ENCODE measurements around the gene UBXN4. TPM values are rescaled to one million over a fixed set of nuclear protein-coding genes. Genes with fewer than 3 reads are reported as not detected.
A peak's percentile ranks its signal among the peaks of the same experiment; 100 is the strongest.

The UBXN4 gene
- total RNA-seq, 1 donor from 2014 or later: 107 TPM

DNA sequence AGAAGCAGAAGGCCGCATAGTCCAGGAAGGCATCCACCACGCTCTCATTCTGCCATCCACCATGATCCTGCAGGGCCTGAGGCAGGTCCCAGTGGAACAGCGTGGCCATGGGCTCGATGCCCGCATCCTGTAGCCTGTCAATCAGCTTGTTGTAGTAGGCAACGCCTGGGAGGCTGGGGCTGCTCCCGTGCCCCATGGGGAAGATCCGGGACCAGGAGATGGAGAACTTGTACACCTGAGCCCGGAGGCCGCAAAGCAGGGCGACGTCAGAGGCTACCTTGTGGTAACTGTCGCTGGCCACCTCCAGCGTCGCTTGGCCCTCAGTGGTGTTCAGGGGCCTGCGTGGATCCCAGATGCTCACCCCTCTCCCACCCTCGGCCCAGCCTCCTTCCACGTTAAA lies 75.8 kb downstream of the UBXN4 start:
- H3K27ac Mint-ChIP-seq: no peak overlapping the region
- no peak for TF ChIP-seq CTCF (conservative IDR thresholded peaks at IDR 0.05)
- H3K9me3 Mint-ChIP-seq: no peaks in the 10 kb centered on the region
- no peak overlapping the region for H3K4me3 Mint-ChIP-seq
- no peak for DNase-seq (ENCODE audit: extremely low spot score, unreplicated experiment)
- no peaks in the 10 kb centered on the region for H3K4me1 Mint-ChIP-seq (ENCODE audit: unreplicated experiment)
- H3K27me3 Mint-ChIP-seq: no peaks in the 10 kb centered on the region
- no peaks in the 10 kb centered on the region for H3K36me3 Mint-ChIP-seq

DNA sequence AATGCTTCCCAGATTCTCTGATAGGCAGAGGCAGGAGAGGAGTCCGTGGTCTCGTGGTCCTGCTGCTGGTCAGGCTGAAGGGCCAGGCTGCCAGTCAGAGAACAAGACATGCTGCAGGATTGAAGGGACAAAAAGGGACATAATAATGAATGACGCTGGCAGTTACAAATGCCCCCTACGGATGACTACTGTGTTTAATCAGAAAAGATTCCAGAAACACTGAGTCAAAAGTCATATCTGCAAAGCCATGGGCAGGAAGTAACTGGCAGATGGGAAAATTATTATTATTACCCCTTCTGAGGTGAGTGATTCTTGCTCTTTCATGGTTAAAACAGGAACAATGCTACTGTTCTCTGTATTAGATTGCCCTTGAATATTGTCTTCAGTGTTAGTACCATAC lies 76.3 kb downstream of the UBXN4 start:
- no peak overlapping the region for H3K4me3 Mint-ChIP-seq
- no peaks in the 10 kb centered on the region for H3K27me3 Mint-ChIP-seq
- no peak for DNase-seq (ENCODE audit: extremely low spot score, unreplicated experiment)
- H3K27ac Mint-ChIP-seq: no peak overlapping the region
- H3K36me3 Mint-ChIP-seq: peaks cover 3% of the 10 kb centered on the region
- peaks cover 4% of the 10 kb centered on the region for H3K9me3 Mint-ChIP-seq
- H3K4me1 Mint-ChIP-seq (ENCODE audit: unreplicated experiment): no peaks in the 10 kb centered on the region
- TF ChIP-seq CTCF (conservative IDR thresholded peaks at IDR 0.05): no peak

- no peak for DNase-seq (ENCODE audit: extremely low spot score, unreplicated experiment)
- H3K36me3 Mint-ChIP-seq: peaks cover 7% of the 10 kb centered on the region
- H3K4me3 Mint-ChIP-seq: no peak overlapping the region
- TF ChIP-seq CTCF (conservative IDR thresholded peaks at IDR 0.05): peak; percentile 44
- H3K27me3 Mint-ChIP-seq: peaks cover 3% of the 10 kb centered on the region
- no peaks in the 10 kb centered on the region for H3K4me1 Mint-ChIP-seq (ENCODE audit: unreplicated experiment)
- H3K9me3 Mint-ChIP-seq: peaks cover 8% of the 10 kb centered on the region
- no peak overlapping the region for H3K27ac Mint-ChIP-seq
Observed at GRCh38 chr2:135818937-135819610, 77.4 kb downstream of the UBXN4 start.

GRCh38 chr2:135820003-135820618 lies 78.5 kb downstream of the UBXN4 start:
- H3K4me1 Mint-ChIP-seq (ENCODE audit: unreplicated experiment): no peaks in the 10 kb centered on the region
- peaks cover 7% of the 10 kb centered on the region for H3K36me3 Mint-ChIP-seq
- H3K4me3 Mint-ChIP-seq: no peak overlapping the region
- no peak overlapping the region for H3K27ac Mint-ChIP-seq
- H3K9me3 Mint-ChIP-seq: peaks cover 8% of the 10 kb centered on the region
- H3K27me3 Mint-ChIP-seq: peaks cover 3% of the 10 kb centered on the region
- DNase-seq (ENCODE audit: extremely low spot score, unreplicated experiment): no peak
- TF ChIP-seq CTCF (conservative IDR thresholded peaks at IDR 0.05): no peak

DNA sequence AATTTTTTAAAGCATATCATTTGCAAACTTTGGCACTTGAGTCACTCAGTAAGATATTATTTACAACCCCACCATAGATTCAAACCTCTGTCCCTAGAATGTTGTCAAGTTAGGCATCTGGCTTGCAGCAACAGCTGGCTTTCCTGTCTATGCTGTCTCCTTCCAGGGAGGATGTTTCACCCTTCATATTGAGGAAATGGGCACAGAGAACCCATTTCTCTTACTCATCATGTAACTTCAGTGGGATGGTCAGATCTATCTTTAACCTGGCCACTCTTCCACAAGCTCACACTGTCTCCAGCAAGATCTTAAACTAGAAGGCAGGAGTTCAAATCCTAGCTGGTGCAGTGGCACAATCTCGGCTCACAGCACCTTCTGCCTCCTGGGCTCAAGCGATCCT lies 79.5 kb downstream of the UBXN4 start:
- TF ChIP-seq CTCF (conservative IDR thresholded peaks at IDR 0.05): no peak
- no peak for DNase-seq (ENCODE audit: extremely low spot score, unreplicated experiment)
- H3K27me3 Mint-ChIP-seq: peaks cover 3% of the 10 kb centered on the region
- no peak overlapping the region for H3K27ac Mint-ChIP-seq
- H3K36me3 Mint-ChIP-seq: peaks cover 7% of the 10 kb centered on the region
- no peaks in the 10 kb centered on the region for H3K4me1 Mint-ChIP-seq (ENCODE audit: unreplicated experiment)
- H3K4me3 Mint-ChIP-seq: no peak overlapping the region
- H3K9me3 Mint-ChIP-seq: peaks cover 8% of the 10 kb centered on the region
